Kidney tubule cell (primary cell): Measurements from ENCODE around the gene ZNF516.
"Not testable (repeated sequence)": the region's sequence is repeated elsewhere in the genome, so short reads cannot be mapped to it uniquely, and the experiment has no call there.

Source experiments
- DNase-seq: peaks from one replicate; pipeline ENCODE4 v3.0.0-alpha.2; 2018; ENCODE audit warnings: low spot score

The ZNF516 gene

DNA sequence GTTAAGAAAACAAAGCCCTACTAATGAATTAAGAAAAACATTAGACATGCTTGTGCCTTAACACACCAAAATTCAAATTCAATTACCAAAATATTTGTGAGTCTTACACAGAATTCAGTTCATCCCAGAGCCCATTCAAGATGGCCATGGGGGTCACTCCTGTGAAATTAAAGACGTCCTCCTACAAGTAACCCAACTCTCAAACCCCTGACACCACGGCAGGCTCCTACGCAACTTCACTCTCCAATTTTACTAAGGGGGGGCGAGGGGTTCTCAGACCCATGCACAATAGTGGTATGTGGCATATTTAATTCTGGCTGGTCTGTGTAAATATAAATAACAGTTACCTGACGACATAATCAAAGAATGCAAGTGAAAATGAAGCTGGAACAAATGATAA lies 5.0 kb downstream of the ZNF516 start:
- DNase-seq: no peak

DNA sequence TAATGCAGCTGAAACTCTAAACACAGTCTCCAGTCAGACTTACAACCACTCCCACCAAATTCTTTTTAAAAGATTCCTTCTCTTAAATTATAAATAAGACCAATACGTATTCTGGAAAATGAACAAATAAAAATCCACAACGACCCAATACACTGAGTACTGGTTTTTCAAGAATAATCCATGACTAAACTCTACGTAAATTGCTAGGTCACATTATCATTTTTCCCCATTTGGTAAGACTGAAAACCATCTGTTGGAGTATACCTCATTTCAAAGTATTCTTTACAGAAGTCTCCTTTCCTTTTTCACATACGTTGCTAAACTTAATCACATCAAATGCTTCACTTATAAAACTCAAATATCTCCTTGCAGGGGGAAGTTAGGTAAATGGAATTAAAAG lies 6.0 kb downstream of the ZNF516 start:
- no peak for DNase-seq

DNA sequence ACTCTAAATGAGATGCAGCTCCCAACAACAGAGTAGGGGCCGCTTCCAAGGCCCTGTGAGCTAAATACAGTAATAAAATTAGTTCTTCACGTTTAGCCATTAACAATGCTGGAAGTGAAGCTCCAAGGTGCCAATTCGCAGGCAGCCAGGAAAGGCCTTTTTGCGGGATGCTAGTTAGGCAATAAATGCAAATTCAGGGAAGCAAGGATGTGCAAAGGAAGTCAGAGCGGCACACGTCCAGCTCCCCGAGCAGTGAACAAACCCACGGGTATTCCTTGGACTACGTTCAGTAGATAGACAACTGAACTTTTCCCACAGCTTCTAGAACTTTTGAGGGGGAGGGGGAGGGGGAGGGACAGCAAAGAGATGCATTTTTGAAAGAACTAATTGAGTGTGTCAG lies 6.9 kb downstream of the ZNF516 start:
- DNase-seq: peak; percentile 36

DNA sequence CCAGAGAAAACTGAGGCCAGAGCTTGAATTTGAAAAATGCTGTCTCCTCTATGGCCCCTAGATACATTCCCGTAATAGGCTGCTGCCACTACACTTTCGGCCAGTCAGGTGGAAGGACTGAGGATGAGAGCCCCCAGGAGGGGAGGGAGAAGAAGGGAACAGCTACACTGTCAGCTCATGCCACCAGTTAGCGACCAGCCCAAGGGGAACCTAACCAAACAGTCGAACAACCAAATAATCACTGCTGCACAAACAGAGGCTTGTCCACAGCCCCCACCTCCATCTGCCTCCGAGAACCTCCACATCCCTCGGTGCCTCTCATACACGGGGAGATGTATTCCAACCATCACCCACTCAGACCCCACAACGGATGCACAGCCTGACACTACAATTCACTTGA lies 7.3 kb downstream of the ZNF516 start:
- no peak for DNase-seq

DNA sequence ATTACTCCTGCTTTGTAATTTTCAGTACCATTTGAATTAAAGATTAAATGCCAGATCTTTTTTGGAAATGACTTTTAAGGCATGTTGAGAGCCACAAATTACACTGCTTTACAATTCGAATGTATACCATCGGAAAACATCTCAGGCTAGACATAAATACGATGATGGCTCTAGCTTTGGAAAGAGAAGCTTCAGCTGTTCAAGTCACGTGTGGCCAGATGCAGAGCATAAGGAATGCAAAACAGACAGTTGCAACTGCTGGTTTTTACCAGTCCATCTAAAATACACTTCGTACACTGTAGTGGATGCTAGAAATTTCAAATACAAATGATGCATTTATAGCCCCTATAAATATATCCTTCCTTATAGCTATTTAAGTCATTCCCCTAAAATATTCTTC lies 8.0 kb downstream of the ZNF516 start:
- DNase-seq: no peak

DNA sequence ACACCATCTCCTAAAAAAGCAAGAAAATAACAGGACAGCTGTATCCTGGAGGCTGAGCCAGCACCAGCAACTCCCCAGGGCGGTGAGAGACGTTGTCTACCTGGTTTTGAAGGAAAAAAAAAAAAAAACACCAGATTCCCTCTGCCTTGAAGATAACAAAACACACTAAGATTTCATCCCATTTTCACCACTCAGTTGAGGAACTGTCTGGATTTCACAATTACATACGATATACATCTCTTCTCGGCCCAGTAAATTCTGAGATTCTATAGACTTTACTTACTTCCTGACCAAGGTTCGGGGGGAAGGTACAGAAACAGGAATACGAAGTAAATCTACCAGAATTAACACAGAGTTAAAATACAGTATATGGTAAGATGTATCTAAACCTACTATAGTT lies 8.5 kb downstream of the ZNF516 start:
- DNase-seq: no peak

DNA sequence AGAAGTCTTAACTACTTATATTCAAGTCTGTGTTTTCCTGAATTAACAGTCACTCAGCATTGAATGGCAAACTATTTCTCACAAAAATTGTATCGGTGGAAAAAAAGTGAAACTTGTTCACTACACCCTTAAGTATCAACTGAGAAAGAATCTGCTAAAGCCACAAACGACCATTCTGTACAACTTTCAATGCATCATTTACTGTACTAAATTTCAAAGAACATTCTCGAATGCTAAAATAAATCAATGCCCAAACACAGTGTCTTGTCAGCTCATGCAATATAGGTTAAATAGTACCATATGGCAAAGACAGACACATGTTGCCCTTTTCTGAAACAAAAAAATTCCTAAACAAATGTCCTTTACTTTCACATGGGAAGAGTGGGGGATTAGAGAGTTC lies 9.0 kb downstream of the ZNF516 start:
- no peak for DNase-seq

DNA sequence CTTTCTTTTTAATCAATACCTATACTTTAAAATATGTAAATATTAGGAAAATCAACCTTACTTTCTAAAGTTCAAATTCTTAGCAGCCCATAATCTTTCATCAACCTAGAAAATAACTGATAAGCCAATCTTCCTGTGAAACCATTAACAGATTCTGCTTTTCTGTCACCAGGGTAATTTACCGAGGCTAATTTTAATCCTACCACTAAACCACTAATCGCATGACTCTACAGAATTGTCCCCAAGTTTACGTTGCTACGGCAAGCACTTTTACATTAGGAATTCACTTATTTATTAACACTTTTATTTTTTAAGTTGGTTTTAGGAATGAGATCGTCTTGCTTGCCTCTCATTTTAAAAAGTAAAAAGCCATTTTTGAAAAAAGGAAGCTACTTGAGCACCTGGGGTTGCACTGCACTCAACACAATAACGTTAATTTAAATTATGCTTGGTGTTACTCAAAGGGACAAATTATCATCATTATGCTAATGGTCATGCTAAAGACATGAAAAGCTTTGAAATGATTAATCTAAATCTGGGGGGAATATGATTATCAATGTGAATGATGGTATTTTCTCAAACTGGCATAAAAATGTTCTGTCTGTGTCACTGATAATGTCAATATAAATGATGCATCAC lies 10.2 kb downstream of the ZNF516 start:
- DNase-seq: no peak

DNA sequence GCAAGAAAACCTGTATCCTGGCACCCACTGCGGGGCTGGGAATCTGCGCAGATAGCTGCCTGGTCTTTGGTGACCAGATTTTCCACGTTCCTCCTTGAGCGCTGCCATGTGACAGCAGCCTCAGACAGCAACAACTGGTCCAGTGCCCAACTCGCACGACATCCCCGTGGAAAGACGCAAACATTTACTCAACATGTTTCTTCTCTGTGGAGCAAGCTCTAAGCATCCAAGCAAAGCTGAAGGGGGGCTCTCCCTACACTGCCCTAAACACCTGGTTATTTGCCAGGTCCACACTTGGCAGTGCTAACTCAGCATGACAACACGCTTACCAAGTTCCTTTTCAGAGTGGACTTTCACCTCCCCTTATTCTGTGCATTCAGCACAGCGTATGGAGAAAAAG lies 11.3 kb downstream of the ZNF516 start:
- peak; percentile 3 for DNase-seq

DNA sequence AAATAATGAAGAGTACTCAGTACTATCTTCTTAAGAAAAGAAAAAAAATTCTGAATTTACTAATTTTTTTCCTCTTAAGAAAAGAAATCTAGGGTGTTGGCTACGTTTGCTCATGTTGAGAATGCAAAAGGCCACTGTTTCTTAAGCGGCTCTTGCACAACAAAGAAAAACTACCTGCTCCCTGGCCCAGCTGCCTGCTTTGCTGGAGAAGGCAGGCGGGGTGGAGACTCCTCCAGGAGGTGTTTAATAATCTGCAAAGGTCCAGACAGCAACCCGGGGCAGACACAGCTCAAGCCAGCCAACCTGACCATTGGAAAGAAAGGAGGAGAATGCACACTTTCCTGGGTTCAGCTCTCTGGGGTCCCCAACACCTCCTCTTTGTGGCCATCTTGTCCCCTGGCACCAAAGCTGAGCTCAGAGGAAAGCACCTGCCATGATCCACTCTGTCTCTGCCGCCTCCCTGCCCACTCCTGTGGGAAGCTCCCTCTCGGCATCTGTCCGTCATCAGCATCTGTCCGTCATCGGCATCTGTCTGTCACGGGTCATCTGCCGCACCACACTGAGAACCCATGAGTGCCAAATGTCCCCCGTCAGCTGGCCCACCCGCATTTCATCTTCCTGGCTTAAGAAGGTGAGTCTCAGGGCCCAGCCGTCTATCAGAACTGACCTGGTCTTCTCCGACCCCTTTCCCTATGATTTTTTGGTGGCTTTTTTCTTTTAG lies 11.9 kb downstream of the ZNF516 start:
- peak; percentile 30 for DNase-seq

DNA sequence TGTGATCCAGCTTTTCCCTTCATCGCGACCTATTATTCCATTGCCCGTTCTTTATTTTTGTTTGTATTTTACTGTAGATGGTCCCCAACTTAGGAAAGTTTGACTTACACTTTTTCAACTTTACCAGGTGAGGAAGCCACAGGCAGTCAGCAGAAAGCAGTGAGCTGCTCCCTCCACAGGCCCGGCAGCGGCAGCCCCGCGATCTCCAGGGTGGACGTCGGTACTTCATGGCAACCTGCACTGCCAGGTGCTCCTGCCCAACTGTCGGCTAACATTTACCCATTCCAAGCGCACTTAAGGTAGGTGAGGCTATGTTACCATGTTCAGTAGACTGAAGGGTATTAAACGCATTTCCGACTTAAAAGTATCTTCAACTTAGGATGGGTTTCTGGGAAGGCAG lies 12.8 kb downstream of the ZNF516 start:
- no peak for DNase-seq

DNA sequence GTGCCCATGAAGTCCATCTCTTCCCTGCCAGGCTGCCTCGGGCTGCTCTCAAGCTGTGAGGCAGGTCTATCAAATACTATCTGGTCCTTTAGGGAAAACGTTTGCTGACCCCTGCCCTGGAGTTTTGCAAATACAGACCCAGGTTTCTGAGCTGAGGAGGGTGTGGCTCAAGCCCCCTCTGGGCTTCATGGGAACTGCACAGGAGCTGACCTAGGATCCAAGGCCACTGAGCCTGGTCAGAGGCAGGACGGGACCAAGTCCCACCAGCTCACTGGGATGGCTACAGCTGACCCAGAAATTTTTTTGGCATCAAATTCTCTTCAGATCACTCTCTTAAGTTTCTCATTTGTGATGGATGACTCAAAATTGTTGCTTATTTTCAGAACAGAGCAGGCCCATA lies 14.1 kb downstream of the ZNF516 start:
- no peak for DNase-seq

DNA sequence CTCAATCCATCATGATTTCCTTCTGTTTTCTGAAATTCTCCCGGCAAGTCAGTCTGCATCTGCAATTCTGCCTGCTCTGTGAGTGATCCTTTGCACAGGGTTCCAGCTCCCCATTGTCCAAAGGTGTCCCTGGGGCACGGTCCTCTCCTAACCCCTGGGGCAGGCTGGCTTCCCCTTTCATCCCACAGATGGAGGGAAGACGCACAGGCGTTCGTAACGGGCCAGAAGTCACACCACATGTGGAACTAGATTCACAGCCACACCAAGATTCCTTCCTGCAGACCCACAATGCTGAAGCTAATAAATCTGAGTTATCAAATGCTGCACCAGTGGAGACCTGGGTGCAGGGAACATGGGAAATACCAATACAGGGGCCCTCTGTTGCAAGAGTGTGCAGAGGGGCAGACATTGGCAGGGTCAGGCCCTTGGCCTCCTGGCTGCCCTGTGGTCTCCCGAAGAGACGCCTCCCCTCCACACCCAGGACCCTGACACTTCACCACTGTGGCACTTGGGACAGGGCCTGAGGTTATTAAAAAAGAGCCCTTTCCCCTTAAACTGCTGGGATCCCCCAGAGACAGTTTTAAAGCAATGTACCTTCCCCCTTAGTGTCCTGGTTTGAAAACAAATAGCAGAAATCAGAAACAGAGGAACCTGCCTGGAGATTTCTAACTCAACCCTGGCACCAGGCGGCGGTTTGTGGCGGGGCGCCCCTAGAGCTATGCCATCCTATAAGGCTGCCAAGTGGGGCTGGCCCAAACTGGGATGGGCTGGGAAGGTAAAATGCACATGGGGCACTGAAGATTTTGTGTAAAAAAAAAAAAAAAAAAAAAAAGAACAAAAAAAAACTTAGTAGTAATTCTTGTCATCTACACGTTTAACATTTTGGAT lies 15.4 kb downstream of the ZNF516 start:
- DNase-seq: no peak

DNA sequence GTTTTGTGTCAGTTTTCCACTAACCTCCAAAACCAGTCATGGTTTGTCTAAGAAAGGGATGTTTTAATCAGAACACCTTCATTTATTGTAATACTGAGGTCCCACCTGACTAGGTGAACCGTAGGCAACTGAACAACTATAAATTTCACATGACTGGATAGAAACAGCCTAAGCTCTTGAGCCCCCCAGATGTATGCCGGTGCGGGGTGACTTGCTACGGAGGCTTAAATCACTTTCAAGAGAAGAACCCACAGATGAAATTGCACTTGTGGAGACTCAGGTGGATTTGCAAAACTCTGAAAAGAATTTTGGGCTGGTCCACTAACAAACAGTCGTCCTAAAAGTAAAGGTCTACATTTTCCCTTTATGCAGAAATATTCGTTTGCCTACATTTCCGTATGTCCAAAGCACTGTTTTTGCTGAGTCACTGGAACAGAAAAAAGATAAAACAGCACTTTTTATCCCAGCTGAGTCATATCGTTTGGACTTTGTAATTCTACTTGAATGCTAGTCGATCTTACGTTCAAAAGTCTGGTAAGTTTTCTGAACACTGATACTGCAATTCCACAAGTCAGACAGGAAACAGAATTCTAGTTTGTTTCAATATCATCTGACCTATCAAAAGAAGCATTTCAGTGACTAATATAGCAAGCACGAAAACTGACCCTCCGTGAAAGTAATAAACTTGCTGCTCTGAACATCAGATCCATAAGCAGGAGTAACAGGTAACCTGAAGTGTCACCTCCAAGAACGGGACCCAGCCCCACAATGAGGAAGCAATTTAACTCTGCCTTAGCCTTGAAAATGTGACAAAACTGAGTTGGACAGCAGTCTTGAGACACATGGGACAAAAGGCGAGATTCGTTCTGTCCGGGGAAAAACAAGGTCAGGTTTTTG lies 18.1 kb downstream of the ZNF516 start:
- peak; percentile 93 for DNase-seq

DNA sequence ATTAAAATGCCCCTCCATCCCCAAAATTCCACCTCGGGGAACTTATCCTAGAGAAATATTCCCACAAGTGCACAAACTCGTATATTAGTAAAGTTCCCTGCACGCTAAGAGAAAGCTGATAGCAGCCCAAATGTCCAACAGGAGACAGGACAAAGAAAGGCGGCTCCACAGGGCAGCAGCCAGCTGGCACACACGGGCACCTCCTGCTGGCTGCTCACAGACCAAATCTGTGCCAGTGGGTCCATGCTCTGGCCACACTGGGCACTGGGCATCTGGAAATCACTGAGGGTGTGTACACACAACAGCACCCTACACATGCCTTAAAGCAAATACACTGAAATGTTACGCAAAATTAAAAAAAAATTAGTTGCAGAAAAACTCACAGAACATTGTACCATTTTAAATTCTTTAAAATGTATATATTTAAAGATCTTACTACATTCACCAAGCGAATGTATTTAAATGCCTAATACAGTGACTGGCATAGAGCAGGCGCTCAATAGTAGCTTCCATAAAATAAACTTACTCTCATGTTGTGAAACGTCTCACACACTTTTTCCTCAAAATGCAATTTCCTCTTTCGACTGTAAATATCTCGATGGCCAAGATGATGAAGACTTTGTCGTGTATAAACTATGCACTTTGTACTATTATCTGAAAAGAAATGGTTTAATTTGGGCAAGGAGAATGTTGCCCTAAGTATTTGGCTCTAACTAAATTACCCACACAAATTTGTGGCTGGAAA lies 19.4 kb downstream of the ZNF516 start:
- no peak for DNase-seq

DNA sequence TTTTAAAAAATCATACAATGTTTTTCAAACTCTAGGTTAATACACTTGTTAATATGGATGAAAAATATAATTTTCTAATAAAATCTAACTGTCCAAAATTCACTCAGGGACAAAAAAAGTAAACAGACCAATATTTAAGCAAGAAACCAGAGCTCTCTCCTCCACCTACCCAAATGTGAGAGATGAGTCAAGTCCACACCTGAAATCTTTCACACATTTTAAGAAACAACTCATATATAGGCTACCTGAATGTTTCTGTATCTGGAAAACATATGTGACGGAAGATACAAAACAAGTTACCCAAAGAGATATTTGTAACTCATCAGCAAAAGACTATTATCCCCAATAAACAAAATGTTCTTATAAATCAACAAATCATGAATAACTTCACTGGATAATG lies 20.2 kb downstream of the ZNF516 start:
- DNase-seq: no peak

DNA sequence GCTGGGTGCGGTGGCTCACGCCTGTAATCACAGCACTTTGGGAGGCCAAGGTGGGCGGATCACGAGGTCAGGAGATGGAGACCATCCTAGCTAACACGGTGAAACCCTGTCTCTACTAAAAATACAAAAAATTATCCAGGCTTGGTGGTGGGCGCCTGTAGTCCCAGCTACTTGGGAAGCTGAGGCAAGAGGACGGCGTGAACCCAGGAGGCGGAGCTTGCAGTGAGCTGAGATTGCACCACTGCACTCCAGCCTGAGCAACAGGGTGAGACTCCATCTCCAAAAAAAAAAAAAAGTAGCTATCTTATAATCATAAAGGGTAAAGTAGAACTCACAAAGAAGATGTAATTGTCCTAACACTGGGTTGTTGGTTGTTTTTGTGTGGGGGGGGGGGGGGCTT lies 21.5 kb downstream of the ZNF516 start:
- DNase-seq: not testable (repeated sequence)

DNA sequence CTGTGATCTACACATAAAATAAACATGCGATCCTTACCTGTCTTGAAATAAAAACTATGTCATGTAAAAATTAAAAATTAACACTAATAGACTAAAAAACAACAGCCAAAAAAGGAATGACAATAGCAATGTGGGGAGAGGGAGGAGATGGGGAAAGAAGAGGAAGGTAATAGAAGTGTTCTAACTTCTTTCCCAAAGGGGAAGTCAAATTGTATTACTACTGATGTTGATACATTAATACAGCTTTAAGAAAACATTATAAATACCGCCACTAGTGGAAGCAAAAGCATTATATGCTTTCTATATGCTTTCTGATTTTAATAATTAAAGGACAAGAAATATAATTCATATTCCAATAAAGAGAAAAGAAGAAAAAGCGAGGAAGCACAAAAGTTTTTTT lies 22.2 kb downstream of the ZNF516 start:
- no peak for DNase-seq

DNA sequence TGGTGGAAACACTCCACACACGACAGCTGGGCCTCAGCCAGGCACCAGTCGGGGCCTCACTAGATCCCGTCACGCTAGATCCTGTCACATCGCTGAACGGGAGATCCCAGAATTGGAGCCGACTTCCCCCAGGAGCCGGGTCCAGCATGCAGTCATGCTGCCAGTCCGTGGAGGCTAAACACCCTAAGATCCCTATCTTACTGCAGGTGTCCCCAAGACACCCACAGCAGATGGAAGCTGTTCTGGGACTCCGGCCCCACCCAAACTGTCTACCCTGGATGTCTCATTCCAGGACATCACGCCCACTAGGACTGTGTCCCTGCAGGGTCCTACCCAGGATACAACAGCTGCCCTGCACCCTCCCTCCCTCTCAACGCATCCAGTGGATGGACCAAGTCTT lies 23.4 kb downstream of the ZNF516 start:
- DNase-seq: no peak

DNA sequence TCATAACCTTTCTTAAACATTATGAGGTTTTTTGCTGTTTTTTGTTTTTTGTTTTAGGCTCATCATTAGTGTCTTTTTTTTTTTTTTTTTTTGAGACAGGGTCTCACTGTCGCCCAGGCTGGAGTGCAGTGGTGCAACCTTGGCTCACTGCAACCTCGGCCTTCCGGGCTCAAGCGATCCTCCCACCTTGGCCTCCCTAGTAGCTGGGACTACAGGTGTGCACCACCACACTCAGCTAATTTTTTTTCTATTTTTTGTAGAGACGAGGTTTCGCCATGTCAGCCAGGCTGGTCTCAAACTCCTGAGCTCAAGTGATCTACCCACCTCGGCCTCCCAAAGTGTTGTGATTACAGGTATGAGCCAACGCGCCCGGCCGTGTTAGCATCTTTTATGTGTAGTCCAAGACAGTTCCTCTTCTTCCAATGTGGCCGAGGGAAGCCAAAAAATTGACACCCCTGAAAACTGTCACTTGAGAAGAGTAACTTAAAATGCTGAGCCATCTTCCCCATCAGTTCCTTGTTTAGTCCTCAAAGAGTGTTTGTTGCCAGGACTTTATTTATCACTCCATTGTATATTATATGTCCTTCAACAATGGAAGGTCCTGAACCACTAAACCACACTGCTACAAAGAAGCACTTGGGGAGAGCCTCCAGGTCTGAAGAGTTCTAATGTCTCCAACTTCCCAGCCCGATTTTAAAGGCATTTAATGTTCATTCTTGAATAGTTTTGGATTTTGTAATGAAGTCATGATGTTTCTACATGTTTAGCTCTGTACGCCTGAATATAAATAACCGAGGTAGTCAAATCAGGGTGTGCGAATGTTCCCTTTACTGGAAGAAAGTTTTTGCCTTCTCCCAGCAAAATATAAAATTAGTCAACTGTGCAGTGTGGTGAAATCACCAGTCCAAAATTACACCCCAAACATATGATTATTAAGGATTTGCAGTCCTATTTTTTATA lies 26.4 kb downstream of the ZNF516 start:
- DNase-seq: no peak
